GOT3 (cell line): ENCODE results near the gene ATP6V0B.

Experiments used
- DNase-seq: peaks from one replicate; lab custom pipeline; 2025; ENCODE audit warnings: mixed read lengths; lab: John Stamatoyannopoulos, UW

ATP6V0B gene

DNA sequence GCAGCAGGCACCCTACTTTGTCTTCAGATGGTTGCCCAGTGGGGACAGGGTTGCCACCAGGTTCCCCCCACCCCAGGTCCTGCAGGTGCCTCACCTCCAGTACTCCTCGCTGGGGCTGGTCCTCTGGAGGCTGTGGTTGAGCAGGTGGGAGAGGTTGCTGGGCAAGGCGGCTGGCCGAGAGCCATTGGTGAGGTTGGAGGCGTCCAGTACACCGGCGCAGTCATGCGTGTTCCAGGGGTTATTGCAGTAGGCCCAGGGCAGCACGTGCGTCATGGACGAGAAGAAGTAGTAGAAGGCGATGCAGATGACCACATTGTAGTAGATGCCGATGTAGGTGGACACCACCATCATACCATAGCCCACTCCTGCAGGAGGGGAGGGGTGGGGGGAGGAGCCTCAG lies 33.5 kb downstream of the ATP6V0B start:
- DNase-seq = no peak

DNA sequence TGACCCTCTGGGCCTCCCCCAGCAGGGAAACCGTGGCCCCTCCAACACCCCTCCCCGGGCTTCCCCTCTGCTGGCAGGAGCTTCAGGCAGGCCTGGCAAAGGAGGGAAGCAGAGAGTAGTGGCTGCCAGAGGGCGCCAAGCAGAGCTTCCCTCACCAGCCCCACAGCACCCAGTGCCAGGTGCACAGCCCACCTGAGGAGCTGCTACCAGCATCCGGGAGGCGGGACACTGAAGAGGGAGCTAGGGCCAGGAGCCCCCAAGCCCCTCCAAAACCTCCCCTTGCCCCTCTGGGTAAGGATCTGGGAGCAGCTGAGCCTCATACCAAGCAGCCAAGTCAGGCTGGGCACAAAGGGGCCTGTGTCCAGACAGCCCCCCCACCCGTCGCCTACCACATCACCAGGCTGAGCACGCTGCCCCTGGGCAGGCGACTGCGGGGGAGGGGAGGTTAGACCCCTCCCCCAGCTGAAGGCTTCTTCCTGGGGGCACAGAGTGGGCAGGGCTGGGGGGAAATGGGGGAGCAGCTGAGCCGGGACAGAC lies 36.2 kb downstream of the ATP6V0B start:
- DNase-seq = no peak

DNA sequence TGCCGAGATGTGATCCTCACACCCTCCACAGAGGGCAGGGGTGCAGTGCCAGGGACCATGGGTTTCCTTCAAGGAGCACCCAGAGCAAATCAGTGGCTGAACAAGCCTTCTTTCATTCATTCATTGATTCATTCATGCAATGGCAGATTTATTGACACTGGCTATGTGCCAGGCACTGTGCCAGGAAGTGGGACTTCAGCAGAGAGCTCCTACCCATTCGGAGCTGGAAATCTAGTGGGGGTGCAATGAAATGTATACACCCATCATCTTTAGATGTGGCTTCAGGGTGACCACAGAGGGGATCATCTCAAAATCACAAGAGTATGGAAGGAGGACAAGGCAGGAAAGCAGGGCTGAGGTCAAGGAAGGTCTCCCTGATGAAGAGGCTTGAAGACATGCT lies 37.6 kb downstream of the ATP6V0B start:
- DNase-seq = no peak

DNA sequence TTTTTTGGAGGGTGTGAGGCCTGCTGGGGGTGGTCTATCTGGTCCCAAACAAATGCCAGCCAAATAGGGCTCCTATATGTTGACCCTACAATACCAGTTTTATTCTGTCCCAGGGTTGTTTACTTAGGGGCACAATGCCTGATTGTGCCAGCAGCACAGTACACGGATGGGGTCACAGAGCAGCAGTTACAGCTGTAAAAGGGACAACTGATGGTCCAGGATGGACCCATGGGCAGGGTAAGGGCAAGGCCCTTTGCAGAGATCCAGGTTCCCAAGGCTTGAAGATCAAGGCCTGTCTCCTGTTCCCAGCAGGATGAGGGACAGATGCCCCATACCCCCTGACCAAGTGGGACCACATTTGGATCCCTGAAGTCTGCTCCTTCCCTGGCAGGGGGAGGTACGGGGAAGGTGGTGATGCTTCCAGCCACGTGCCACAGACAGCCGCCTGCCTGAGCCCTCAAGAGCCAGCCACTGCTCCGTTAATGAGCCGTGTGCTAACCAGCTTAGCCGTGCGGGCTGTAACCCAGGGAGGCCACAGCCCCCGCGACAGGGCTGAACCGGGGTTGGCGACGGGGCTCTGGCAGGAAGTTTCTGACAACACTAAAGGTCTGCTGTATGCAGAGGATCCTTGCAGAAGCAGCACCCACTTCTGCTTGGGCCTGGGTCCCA lies 38.3 kb downstream of the ATP6V0B start:
- DNase-seq = no peak

DNA sequence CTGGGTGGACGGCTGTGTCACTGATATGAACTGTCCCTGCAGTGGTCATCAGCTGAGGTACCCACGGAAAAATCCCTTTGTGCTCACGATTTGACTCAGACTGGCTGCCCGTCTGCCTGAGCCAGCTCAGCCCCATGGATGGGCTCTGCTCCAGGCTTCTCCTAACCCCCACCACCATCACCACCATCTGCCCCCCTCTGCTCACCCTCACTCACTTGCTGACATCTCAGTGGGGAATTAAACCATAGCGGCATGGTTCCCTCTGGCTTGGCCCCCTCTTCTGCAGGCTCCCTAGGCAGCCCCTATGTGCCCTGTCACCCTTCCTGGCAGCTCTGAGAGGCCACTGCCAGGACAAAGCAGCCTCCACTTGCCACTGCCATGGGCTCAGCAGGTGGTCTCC lies 39.2 kb downstream of the ATP6V0B start:
- DNase-seq = no peak

DNA sequence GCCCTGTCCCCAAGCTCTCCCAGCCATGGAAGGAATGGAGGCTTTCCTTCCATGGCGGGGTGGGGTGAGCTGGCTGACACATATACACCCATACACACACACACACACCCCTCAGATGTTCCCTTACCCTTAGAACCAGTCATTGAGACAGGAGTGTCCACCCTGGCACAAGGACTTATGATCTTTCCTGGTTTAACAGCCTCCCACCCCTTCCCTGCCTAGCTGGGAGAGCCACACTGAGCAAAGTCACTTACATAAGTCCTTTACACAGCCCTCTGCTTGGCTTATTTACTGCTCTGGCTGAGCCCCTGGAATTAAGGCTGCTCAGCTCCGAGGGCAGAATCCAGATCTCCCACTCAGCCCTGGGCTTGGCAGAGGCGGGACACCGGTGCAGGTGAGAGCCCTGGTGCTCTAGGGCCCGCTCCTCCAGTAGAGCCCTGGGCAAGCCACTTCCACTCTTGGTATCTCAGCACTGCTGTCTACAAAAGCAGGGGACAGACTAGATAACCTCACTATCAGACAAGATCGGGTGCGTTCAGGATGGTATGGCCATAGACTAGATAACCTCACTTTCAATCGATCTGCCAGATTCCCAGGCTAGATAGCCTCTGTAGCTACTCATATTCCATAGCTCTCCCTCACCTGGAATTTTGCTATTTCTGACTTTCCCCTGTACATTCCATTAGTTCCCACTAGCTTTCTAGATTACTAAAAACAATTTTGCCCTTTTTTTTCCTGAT lies 39.8 kb downstream of the ATP6V0B start:
- no peak for DNase-seq

DNA sequence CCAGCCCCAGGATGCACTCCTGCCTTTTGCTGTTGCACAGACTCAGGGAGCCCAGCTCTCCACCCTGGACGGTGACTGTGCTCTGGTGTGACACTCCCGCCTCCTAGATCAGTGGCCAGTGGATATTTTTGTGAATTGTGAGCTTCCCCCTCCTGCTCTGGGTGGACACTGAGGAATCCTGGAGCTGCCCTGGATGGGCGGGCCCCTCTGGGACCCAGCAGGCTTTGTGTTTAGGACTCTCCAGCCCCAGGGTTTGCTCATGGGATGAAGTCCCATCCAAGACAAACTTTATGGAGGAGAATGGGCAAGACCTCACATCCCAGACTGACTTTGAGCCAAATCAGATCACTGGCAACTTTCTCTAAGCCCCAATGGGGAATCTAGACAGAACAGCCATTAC lies 40.4 kb downstream of the ATP6V0B start:
- no peak for DNase-seq

DNA sequence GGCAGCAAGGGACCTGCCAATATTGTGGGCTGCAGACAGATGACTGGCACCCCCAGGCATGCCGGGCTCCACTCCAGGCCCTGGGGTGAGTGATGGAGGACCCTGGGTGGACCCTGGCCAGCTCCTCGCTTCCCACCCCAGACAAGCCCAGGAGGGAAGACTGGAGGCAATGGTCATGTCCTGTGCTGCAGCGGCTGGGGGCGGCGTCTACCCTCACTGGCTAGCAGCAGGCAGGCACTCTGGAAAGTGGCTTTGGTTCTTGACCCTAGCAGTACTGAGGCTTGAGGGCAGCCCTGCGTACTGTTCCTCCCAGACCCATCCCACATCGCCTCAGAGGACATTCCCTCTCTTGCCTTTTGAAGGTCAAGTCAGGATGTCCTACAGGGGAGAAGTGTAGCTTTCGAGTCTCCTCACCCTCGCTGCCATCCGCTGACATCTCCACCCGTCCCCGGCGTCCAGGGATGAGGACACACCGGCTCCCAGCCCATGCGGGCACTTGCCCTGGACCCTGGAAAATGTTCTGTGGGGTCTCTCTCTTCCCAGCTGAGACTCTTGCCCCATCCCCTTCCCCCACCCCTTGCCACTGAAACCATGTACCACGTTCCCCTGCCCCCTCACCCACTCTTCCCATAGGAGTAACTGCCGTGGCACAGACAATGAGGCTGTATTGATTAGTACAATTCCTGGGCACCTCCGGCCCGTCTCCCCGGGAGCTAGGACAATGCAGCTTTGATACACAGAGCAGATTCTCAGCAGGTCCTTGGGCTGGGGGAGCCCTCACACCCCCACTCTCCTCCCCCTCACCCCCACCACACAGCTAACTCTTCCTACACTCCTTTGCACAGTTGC lies 41.5 kb downstream of the ATP6V0B start:
- no peak for DNase-seq

DNA sequence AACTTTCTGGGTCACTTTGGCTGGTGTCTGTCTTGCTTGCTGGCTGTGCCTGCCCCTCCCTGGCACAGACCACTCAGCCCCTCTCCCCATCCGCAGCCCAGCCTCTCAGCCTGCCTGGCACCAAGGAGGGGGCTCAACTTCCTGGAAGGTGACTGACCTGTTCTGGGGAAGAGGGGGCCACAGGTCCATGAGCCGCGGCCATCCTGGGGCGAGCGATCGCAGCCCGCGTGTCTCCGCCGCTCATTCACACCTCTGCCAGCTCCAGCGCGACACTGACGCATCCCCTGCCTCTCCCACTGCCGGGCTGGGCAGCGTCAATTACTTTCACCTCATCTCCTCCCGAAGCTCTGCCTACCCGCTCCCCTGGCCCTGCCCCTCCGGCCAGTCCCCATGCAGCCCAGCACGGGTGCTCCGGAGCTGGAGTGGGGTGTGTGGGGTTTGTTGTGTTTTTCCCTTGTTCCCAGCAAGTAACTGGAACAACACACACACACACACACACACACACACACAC lies 42.2 kb downstream of the ATP6V0B start:
- no peak for DNase-seq

DNA sequence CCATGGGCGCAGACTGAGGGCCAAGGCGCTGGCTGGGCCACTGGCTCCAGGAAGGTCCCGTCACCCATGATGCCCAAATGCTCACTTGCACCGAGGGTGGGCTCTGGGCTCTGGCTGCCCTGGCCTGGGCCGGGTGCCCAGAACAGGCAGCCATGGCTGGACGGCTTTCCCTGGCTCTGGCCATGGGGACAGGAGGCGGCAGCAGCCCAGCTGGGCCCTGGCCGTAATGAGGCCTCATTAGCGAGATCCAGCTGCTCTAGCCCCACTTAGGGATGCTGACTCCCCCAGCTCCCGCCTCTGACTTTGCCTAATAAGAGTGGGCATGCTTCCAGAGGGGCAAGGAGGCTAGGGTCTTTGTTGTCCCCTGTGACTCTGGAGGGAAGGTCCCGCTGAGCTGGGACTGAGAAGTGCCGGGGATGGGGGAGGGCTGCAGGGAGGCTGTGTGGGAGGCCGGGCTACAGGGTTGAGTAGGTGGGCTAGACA lies 44.7 kb downstream of the ATP6V0B start:
- DNase-seq = no peak

DNA sequence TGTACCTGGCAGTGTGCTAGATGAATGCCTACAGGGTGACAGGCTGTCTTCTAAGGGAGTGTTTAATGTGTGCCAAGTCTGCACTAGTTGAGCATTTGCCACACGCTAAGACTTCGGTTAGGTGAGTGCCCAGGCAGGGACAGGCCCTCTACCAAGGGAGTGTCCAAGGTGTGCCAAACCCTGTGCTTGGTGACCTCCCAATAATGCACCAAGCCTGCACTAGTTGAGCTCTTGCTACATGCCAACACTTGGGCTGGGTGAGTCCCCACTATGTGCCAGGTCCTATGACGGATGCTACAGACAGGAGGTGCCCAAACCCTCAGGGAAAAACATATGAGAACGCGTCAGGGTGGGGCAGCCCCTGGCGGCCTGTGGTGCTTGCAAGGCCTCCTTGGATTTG lies 45.7 kb downstream of the ATP6V0B start:
- no peak for DNase-seq

DNA sequence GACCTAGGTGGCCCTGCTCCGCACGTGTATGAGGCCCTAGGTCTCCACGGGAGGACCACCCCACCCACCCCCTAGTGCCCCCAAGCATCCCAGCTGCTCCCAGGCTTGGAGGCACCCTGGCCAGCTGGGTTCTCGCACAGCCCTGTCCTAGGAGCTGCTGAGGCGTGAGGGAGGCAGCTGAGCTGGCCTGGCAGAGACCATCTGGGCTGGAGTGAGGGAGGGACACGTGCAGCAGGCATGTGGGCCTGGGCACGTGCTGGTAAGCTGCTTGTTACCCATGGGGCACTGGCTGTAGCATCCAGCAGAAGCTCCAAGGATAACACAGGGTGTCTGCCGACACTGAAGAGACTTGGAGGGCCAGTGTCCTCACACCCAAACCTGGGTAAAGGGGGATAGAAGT lies 46.4 kb downstream of the ATP6V0B start:
- DNase-seq = no peak

DNA sequence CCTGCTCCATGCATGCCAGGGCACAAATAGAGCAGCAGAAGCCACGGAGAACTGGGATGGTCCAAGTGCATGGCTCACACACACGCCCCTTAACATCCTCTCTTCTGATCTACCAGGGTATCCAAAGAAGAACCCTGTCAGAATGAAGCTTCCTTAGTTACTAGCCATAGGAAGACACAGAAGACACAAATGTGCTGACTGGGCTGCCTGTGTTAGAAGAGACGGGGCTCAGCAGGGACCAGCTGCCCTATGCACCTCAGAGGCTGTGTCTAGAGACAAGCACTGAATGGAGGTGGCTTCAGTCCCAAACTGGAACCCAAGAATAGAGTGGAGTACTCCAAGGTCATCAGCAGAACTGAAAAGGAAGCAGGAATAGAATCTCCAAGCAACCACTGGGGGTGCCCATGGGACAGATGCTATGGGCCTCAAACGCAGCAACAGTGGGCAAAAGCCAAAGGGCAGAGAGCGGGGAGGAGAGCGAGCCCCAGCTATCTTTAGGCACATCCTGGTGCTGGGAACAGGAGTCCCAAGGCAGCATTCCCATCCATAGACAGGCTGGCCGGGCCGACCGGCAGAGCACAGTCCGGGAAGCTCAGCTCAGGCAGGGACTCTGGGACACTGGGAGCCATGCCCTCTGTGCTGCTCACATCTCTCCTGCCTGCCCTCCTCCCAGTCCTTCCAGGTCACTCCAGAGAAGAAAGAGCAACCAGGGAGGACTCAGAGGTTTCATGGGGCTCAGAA lies 47.0 kb downstream of the ATP6V0B start:
- DNase-seq = no peak

DNA sequence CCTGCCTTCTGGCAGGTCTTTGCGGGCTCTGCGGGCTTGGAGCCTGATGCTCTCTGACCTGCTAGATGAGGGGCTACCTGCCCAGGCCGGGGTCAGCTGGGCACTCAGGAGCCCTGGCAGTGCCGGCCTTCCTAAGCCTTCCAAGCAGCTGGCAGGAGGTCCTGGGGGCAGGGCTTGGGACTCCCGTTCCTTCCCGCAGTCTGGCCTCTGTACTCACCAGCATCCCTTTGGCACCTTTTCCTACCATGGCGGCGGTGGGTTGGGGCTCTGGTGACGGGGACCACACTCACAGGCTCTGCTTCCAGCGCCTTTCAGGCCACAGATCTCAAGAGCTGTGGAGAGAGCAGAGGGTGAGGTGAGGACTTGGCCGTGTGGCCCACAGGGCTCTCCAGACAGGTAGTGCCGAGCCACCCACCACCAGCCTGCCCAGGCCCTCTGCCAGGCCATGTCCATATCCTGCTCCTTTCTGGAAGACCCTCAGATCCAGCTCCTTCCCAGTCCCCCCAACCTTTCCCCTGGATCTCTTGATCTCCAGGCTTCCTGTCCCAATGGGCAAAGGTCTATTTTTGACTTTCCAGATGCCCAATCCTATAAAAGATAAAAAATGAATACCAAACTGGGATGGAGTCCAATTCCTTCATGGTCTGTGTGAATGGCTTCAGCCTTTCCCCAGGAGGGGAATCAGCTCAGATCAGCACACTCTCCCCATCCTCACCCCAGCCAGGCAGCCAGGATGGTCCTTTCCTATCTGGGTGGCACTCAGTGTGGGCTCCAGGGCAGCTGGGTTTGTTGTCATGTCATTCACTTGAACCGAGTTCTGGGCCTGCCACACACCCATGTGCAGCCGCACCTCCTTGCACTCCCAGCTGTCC lies 49.5 kb downstream of the ATP6V0B start:
- DNase-seq = no peak

DNA sequence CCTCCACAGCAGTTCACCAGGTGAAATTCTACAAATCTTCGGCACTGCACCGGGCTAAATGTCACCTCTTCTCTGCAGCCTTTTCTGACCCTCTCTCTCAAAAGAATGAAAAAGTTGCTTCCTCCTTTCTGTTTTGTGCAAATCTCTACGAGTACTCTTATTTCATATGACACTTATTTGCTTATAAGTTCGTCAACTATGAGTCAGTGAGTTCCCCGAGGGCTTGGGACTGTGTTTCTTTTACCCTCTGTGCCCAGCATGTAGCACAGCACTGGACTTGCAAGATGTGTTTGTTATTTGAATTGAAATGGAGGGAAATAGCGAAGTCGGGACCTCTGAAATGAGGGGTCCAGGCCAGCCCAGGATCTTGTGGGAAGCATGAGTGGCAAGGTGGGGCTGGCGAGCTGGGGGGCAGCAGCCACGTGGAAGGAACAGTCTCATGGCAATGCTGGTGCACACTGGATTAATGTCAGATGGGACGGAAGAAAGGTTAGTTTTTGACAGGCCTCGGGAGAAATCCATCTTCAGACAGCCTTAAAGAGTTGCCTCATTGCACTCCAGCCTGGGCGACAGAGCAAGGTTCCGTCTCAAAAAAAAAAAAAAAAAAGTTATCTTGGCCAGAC lies 50.3 kb downstream of the ATP6V0B start:
- DNase-seq = no peak

DNA sequence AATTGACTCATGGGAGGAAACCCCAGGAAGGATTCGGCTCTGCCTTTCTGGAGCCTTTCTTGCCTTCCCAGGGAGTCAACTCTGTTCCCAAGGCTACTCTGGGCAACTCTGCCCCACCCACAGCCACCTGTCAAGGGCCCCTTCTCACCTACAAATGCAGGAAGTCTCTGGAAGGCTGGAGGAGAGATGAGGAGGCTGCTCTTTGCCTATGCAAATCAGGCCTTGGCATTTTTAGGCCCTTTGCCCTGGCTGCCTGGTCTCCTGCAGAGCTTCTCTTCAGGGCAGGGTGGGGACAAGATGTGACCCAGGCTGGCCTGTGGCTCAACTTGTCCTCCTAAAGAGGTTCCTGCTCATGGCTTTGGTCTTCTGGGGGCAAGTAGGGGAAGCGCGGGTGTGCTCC lies 51.1 kb downstream of the ATP6V0B start:
- no peak for DNase-seq

DNA sequence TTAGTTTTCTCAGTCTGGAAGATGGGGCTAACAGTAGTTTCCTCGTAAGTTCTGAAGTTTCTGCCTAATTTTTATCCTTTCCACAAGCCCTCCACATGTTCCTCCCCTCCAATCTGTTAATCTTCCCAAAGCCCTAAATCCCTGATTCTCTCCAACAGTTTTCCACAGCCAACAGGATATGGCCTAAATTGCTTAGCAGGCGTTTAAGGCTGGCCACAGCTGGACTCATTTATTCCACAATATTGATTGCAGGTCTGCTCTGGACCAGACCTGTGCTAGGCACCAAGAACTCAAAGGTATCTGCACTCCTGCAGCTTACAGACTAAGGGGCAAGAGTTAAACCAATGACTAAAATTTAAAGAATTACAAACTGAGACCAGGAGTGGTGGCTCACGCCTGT lies 52.6 kb downstream of the ATP6V0B start:
- DNase-seq = no peak
